IMR-90 (cell line): Measurements from ENCODE around the gene PRKCB. TPM values are rescaled to one million over a fixed set of nuclear protein-coding genes. Genes with fewer than 3 reads are reported as not detected.

Source experiments
- ATAC-seq: fragments of 200-7000 bp; cut with Tn5 transposase; 2 replicates; pipeline ENCODE4 v1.9.1; 2020; ENCODE audit warnings: low read depth, mild to moderate bottlenecking, moderate library complexity
- BruUV-seq: library from RNA; stranded (reverse); fragments of 400-500 nt; replicated peaks from 2 replicates; lab custom pipeline; 2021; lab: Mats Ljungman, UMichigan
- CTCF ChIA-PET: fragments of 300-600 bp; formaldehyde crosslinking; extraction: SDS; loops from one replicate; lab custom pipeline; 2021; ENCODE audit warnings: antibody characterized with exemption; lab: Yijun Ruan, JAX
- POLR2A ChIA-PET: fragments of 300-600 bp; sonication (Branson Sonifier 250); formaldehyde crosslinking; loops from one replicate; lab custom pipeline; 2022; ENCODE audit warnings: antibody characterized with exemption; ENCODE audit not compliant: unreplicated experiment; lab: Charles Lee
- DNase-seq: peaks from one replicate; pipeline ENCODE4 v3.0.0; 2013
- H2AFZ ChIP-seq: replicated peaks from 2 replicates; pipeline ENCODE3; 2013; ENCODE audit warnings: low read length, mild to moderate bottlenecking; ENCODE audit not compliant: poor library complexity
- H2AK5ac ChIP-seq: 2 replicates; pipeline ENCODE4 v1.6.1; 2013; ENCODE audit warnings: low read depth, low read length, inconsistent platforms
- H2AK9ac ChIP-seq: replicated peaks from 2 replicates; pipeline ENCODE3; 2013; ENCODE audit warnings: mild to moderate bottlenecking, low read depth, low read length, moderate library complexity; ENCODE audit not compliant: poor library complexity
- H2BK120ac ChIP-seq: 2 replicates; pipeline ENCODE4 v1.6.1; 2013; ENCODE audit warnings: low read depth, low read length, inconsistent platforms
- H2BK15ac ChIP-seq: 3 replicates; pipeline ENCODE4 v1.6.1; 2013; ENCODE audit warnings: low read depth, low read length, inconsistent platforms
- H2BK20ac ChIP-seq: 2 replicates; pipeline ENCODE4 v1.6.1; 2013; ENCODE audit warnings: low read depth, mild to moderate bottlenecking, inconsistent platforms, low read length, moderate library complexity
- H2BK5ac ChIP-seq: 2 replicates; pipeline ENCODE4 v1.6.1; 2013; ENCODE audit warnings: mild to moderate bottlenecking, low read depth, low read length, inconsistent platforms; ENCODE audit not compliant: poor library complexity, severe bottlenecking
- H3K14ac ChIP-seq: replicated peaks from 2 replicates; pipeline ENCODE4 v1.6.1; 2013; ENCODE audit warnings: low read depth, low read length, inconsistent platforms
- H3K18ac ChIP-seq: 2 replicates; pipeline ENCODE4 v1.6.1; 2013; ENCODE audit warnings: low read depth, low read length, control low read depth
- H3K23ac ChIP-seq: 2 replicates; pipeline ENCODE4 v1.6.1; 2013; ENCODE audit warnings: low read depth, low read length, inconsistent platforms
- H3K27ac ChIP-seq: 2 replicates; pipeline ENCODE4 v1.5.1; 2013; ENCODE audit warnings: mild to moderate bottlenecking, control low read depth, low read length; ENCODE audit not compliant: insufficient read depth
- H3K27me3 ChIP-seq: 2 replicates; pipeline ENCODE4 v1.6.1; 2013; ENCODE audit warnings: low read length; ENCODE audit not compliant: control insufficient read depth, insufficient read depth
- H3K36me3 ChIP-seq: 2 replicates; pipeline ENCODE4 v1.6.1; 2013; ENCODE audit warnings: low read length, mixed read lengths; ENCODE audit not compliant: control insufficient read depth, insufficient read depth
- H3K4ac ChIP-seq: 2 replicates; pipeline ENCODE4 v1.6.1; 2013; ENCODE audit warnings: low read depth, low read length, inconsistent platforms
- H3K4me1 ChIP-seq: 2 replicates; pipeline ENCODE4 v1.6.1; 2013; ENCODE audit warnings: low read length, mixed read lengths; ENCODE audit not compliant: control insufficient read depth, insufficient read depth
- H3K4me2 ChIP-seq: 2 replicates; pipeline ENCODE4 v1.6.1; 2013; ENCODE audit warnings: low read depth, mild to moderate bottlenecking, control low read depth, low read length, moderate library complexity
- H3K4me3 ChIP-seq: 2 replicates; pipeline ENCODE4 v1.5.1; 2013; ENCODE audit warnings: low read depth, mild to moderate bottlenecking, control low read depth, low read length, moderate library complexity; ENCODE audit not compliant: insufficient read depth
- H3K56ac ChIP-seq: 2 replicates; pipeline ENCODE4 v1.6.1; 2013; ENCODE audit warnings: low read length, inconsistent platforms; ENCODE audit not compliant: insufficient read depth; ENCODE audit errors: extremely low read depth
- H3K79me1 ChIP-seq, 2 experiments: 2 replicates each; pipeline ENCODE4 v1.6.1; 2013; ENCODE audit warnings: low read length in 2 of 2, inconsistent platforms in 1 of 2, low read depth in 1 of 2
- H3K9ac ChIP-seq: 2 replicates; pipeline ENCODE4 v1.6.1; 2013; ENCODE audit warnings: low read depth, low read length, control low read depth
- H3K9me1 ChIP-seq: 2 replicates; pipeline ENCODE4 v1.6.1; 2013; ENCODE audit warnings: low read length, inconsistent platforms; ENCODE audit not compliant: insufficient read depth
- H3K9me3 ChIP-seq: 2 replicates; pipeline ENCODE4 v1.6.1; 2013; ENCODE audit warnings: low read length; ENCODE audit not compliant: control insufficient read depth, insufficient read depth
- H4K20me1 ChIP-seq: 2 replicates; pipeline ENCODE4 v1.6.1; 2013; ENCODE audit warnings: low read length, inconsistent platforms; ENCODE audit not compliant: insufficient read depth
- H4K5ac ChIP-seq: 2 replicates; pipeline ENCODE4 v1.6.1; 2013; ENCODE audit warnings: mild to moderate bottlenecking, low read depth, low read length, control low read depth
- H4K8ac ChIP-seq, 2 experiments: 2 replicates each; pipeline ENCODE4 v1.6.1; 2013; ENCODE audit warnings: low read depth in 2 of 2, low read length in 2 of 2, control low read depth in 1 of 2, inconsistent platforms in 1 of 2
- H4K91ac ChIP-seq: 2 replicates; pipeline ENCODE4 v1.6.1; 2013; ENCODE audit warnings: low read depth, low read length, inconsistent platforms; ENCODE audit not compliant: insufficient read depth
- BHLHE40 ChIP-seq: fragments of 150-350 bp; IDR thresholded peaks from 2 replicates; pipeline ENCODE4 v1.6.1; 2016; ENCODE audit warnings: mild to moderate bottlenecking, low read depth, low read length
- CEBPB ChIP-seq: IDR thresholded peaks from 2 replicates; pipeline ENCODE4 v1.6.1; 2012; ENCODE audit warnings: low read depth, low read length, improper control_type of control experiment
- CTCF ChIP-seq: conservative IDR thresholded peaks from 2 replicates; pipeline ENCODE4 v1.5.1; 2012; ENCODE audit warnings: mild to moderate bottlenecking, low read depth, low read length, improper control_type of control experiment
- ELK1 ChIP-seq: fragments of 150-350 bp; IDR thresholded peaks from 2 replicates; pipeline ENCODE4 v1.6.1; 2016; ENCODE audit warnings: low read depth, mild to moderate bottlenecking, low read length, moderate library complexity, borderline replicate concordance
- FOS ChIP-seq: fragments of 150-350 bp; IDR thresholded peaks from 2 replicates; pipeline ENCODE4 v1.6.1; 2016; ENCODE audit warnings: low read depth, low read length
- NFE2L2 ChIP-seq: fragments of 150-350 bp; IDR thresholded peaks from 2 replicates; pipeline ENCODE4 v1.6.1; 2016; ENCODE audit warnings: low read depth, mild to moderate bottlenecking, low read length
- RAD21 ChIP-seq: IDR thresholded peaks from 2 replicates; pipeline ENCODE4 v1.6.1; 2012; ENCODE audit warnings: low read length, improper control_type of control experiment
- RCOR1 ChIP-seq: IDR thresholded peaks from 2 replicates; pipeline ENCODE4 v1.6.1; 2012; ENCODE audit warnings: mild to moderate bottlenecking, low read length, improper control_type of control experiment; ENCODE audit not compliant: insufficient replicate concordance
- SMC3 ChIP-seq: fragments of 150-350 bp; IDR thresholded peaks from 2 replicates; pipeline ENCODE4 v1.6.1; 2016; ENCODE audit warnings: low read depth, mild to moderate bottlenecking, antibody characterized with exemption, low read length, moderate library complexity
- dilution Hi-C: fragments of 300-500 bp; cut with HindIII; formaldehyde crosslinking; loops from one replicate; pipeline ENCODE4 v1.14.3; 2018; ENCODE audit warnings: low sequenced_read_pairs; ENCODE audit not compliant: unreplicated experiment
- in situ Hi-C: fragments of 300-500 bp; cut with MboI; formaldehyde crosslinking; loops from 3 replicates; pipeline ENCODE4 v1.14.3; 2019; ENCODE audit warnings: low sequenced_read_pairs, inconsistent platforms, mixed read lengths
- intact Hi-C: fragments of 100-400 bp; cut with micrococcal nuclease; formaldehyde crosslinking; loops from 2 replicates; pipeline ENCODE4 v1.10.0; 2022
- polyA plus RNA-seq, 3 experiments: library from polyadenylated mRNA; depleted of rRNA; stranded (reverse); fragments of >200 nt; gene quantifications; 2 replicates each; pipeline ENCODE4 v1.2.3, GENCODE V29; 2012; ENCODE audit warnings: low replicate concordance in 1 of 3
- total RNA-seq: library from RNA; depleted of rRNA; stranded (reverse); fragments of >200 nt; gene quantifications from 2 replicates; pipeline ENCODE4 v1.2.3, GENCODE V29; 2012
- TF ChIP-seq, protein P1 (sequence below): fragments of 150-350 bp; IDR thresholded peaks from 2 replicates; pipeline ENCODE4 v1.6.1; 2017; ENCODE audit warnings: mild to moderate bottlenecking, antibody characterized with exemption, low read length, low read depth

Gene PRKCB
- total and polyA plus RNA-seq, 2 of the 4 experiments (the other 2 are of a cell fraction), result under 0.01 TPM; not detected in 1

GRCh38 chr16:24093049-24093448, 257.3 kb downstream of the PRKCB start:
- Histone ChIP-seq H3K18ac (no peak overlapping the region), H3K9me1 (no peaks in the 10 kb centered on the region), H3K4me2 (no peak overlapping the region), H4K5ac (no peak overlapping the region), H3K79me1 (no peaks in the 10 kb centered on the region), H2BK5ac (no peak overlapping the region), H3K4me3 (no peak overlapping the region), H4K20me1 (no peaks in the 10 kb centered on the region), H3K56ac (no peak overlapping the region), H3K4me1 (no peaks in the 10 kb centered on the region), H2AK5ac (no peak overlapping the region), H2AK9ac (no peak overlapping the region), H3K9me3 (0 out of 2 replicates have a peak, but pooled peaks cover 2% of the 10 kb centered on the region), H3K27ac (no peak overlapping the region), H4K8ac (no peak overlapping the region), H2AFZ (no peak overlapping the region), H3K27me3 (no peaks in the 10 kb centered on the region), H4K91ac (no peak overlapping the region), H3K23ac (no peak overlapping the region), H3K9ac (no peak overlapping the region), H3K4ac (no peak overlapping the region), H3K14ac (no peak overlapping the region), H2BK120ac (no peak overlapping the region), H3K36me3 (no peaks in the 10 kb centered on the region), H2BK20ac (no peak overlapping the region), H2BK15ac (no peak overlapping the region)
- ATAC-seq (no peak), DNase-seq (no peak)
- POLR2A ChIA-PET, result no interaction called here
- dilution Hi-C loops, result no loop called here
- in situ Hi-C loops, result no loop called here
- no TSS peak for BruUV-seq
- intact Hi-C loops, result no loop called here
- no peak for TF ChIP-seq ELK1
- no peak for TF ChIP-seq BHLHE40
- TF ChIP-seq, protein P1, sequence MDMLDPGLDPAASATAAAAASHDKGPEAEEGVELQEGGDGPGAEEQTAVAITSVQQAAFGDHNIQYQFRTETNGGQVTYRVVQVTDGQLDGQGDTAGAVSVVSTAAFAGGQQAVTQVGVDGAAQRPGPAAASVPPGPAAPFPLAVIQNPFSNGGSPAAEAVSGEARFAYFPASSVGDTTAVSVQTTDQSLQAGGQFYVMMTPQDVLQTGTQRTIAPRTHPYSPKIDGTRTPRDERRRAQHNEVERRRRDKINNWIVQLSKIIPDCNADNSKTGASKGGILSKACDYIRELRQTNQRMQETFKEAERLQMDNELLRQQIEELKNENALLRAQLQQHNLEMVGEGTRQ, result no peak
- no peak for TF ChIP-seq SMC3
- TF ChIP-seq RAD21, result no peak
- no peak for TF ChIP-seq RCOR1
- TF ChIP-seq FOS, result no peak
- no peak for TF ChIP-seq CEBPB
- TF ChIP-seq CTCF, result no peak
- TF ChIP-seq NFE2L2, result no peak
- CTCF ChIA-PET, result no interaction called here
